Erythroblast (primary cell): ENCODE results near the gene KLHL42.

Experiments used
- DNase-seq, 2 experiments: peaks; one replicate each; lab custom pipeline; 2025; lab: John Stamatoyannopoulos, UW
- GATA1 ChIP-seq: IDR thresholded peaks from 2 replicates; pipeline ENCODE4 v1.6.1; 2011; ENCODE audit warnings: low read depth, mild to moderate bottlenecking, control low read depth, low read length, moderate library complexity
- POLR2A ChIP-seq: IDR thresholded peaks from 2 replicates; pipeline ENCODE4 v1.6.1; 2011; ENCODE audit warnings: mild to moderate bottlenecking, low read length

Gene KLHL42

GRCh38 chr12:27814851-27815591, 35.0 kb downstream of the KLHL42 start:
- no peak for DNase-seq
- TF ChIP-seq POLR2A (no peak), GATA1 (no peak)

- no peak for TF ChIP-seq GATA1
- no peak for DNase-seq
Measured at GRCh38 chr12:27817766-27818165, 37.7 kb downstream of the KLHL42 start.

GRCh38 chr12:27818401-27818918, 38.4 kb downstream of the KLHL42 start:
- TF ChIP-seq POLR2A (no peak), GATA1 (no peak)
- DNase-seq, result no peak

- TF ChIP-seq POLR2A (no peak), GATA1 (no peak)
- DNase-seq, result no peak
Measured at GRCh38 chr12:27820564-27820963, 40.5 kb downstream of the KLHL42 start.

GRCh38 chr12:27821259-27821973, 41.4 kb downstream of the KLHL42 start:
- peak; percentile 68 to 81 for DNase-seq
- TF ChIP-seq GATA1 (no peak), POLR2A (no peak)

- TF ChIP-seq POLR2A (no peak), GATA1 (no peak)
- peak in 1 of 2 experiments; percentile 35 for DNase-seq
Measured at GRCh38 chr12:27822076-27822712, 42.2 kb downstream of the KLHL42 start.

- DNase-seq, result no peak
- no peak for TF ChIP-seq POLR2A
- no peak for TF ChIP-seq GATA1
Measured at GRCh38 chr12:27823038-27823437, 43.0 kb downstream of the KLHL42 start.

GRCh38 chr12:27824126-27824842, 44.3 kb downstream of the KLHL42 start:
- DNase-seq, result no peak
- TF ChIP-seq POLR2A, result no peak
- no peak for TF ChIP-seq GATA1

- no peak for DNase-seq
- no peak for TF ChIP-seq POLR2A
- no peak for TF ChIP-seq GATA1
Measured at GRCh38 chr12:27826076-27826475, 46.0 kb downstream of the KLHL42 start.

GRCh38 chr12:27828196-27828595, 48.2 kb downstream of the KLHL42 start:
- TF ChIP-seq POLR2A (no peak), GATA1 (no peak)
- DNase-seq, result no peak

GRCh38 chr12:27838543-27839185, 58.6 kb downstream of the KLHL42 start:
- DNase-seq, result no peak
- TF ChIP-seq POLR2A (no peak), GATA1 (no peak)

- DNase-seq, result no peak
- TF ChIP-seq GATA1, result no peak
- TF ChIP-seq POLR2A, result no peak
Measured at GRCh38 chr12:27840229-27840999, 60.4 kb downstream of the KLHL42 start.
